Liver (tissue), 3 donors: ENCODE results near the gene HIPK3.

Experiments
- ATF3 ChIP-seq: IDR thresholded peaks from 2 replicates; pipeline ENCODE4 v1.6.1; 2016; ENCODE audit warnings: antibody characterized with exemption
- CTCF ChIP-seq: fragments of 150-350 bp; IDR thresholded peaks from 2 replicates; pipeline ENCODE4 v1.5.1; 2017; ENCODE audit warnings: improper control_type of control experiment, low read depth, low read length; ENCODE audit not compliant: missing input control
- EGR1 ChIP-seq, 2 donors: IDR thresholded peaks; 2 replicates each; pipeline ENCODE4 v1.6.1; 2016 to 2018; ENCODE audit warnings: antibody characterized with exemption in 2 of 2, low read depth in 2 of 2
- RAD21 ChIP-seq, 2 donors: IDR thresholded peaks; 2 replicates each; pipeline ENCODE4 v1.6.1; 2016; ENCODE audit warnings: antibody characterized with exemption in 2 of 2, mild to moderate bottlenecking in 2 of 2
- SP1 ChIP-seq: IDR thresholded peaks from 2 replicates; pipeline ENCODE4 v1.6.1; 2018; ENCODE audit warnings: antibody characterized with exemption, mild to moderate bottlenecking
- TAF1 ChIP-seq: conservative IDR thresholded peaks from 2 replicates; pipeline ENCODE4 v1.6.1; 2016; ENCODE audit warnings: antibody characterized with exemption, mild to moderate bottlenecking
- ZBTB33 ChIP-seq: IDR thresholded peaks from 2 replicates; pipeline ENCODE4 v1.6.1; 2016; ENCODE audit warnings: antibody characterized with exemption
- TF ChIP-seq, protein P1 (sequence below): IDR thresholded peaks from 2 replicates; pipeline ENCODE4 v1.6.1; 2016; ENCODE audit warnings: antibody characterized with exemption
- TF ChIP-seq, protein P2 (sequence below): IDR thresholded peaks from 2 replicates; pipeline ENCODE4 v1.6.1; 2016; ENCODE audit warnings: antibody characterized with exemption, mild to moderate bottlenecking
- donor health status: healthy.
- donor health status: healthy.

DNA sequence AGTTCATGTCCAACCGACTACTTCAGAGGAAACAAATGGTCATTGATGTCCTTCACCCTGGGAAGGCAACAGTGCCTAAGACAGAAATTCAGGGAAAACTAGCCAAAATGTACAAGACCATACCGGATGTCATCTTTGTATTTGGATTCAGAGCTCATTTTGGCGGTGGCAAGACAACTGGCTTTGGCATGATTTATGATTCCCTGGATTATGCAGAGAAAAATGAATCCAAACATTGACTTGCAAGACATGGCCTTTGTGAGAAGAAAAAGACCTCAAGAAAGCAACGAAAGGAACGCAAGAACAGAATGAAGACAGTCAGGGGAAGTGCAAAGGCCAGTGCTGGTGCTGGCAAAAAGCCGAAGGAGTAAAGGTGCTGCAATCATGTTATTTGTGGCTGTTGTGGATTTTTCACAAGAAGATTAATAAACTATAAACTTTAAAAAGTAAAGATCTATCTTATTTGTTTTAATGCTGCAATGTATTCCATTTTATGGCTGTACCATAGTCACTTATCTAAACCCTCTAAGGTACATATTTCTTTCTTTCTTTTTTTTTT, 20.1 kb upstream of the HIPK3 start:
- no peak for TF ChIP-seq CTCF
- TF ChIP-seq, protein P1, sequence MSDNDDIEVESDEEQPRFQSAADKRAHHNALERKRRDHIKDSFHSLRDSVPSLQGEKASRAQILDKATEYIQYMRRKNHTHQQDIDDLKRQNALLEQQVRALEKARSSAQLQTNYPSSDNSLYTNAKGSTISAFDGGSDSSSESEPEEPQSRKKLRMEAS, result no peak
- TF ChIP-seq SP1, result no peak
- TF ChIP-seq, protein P2, sequence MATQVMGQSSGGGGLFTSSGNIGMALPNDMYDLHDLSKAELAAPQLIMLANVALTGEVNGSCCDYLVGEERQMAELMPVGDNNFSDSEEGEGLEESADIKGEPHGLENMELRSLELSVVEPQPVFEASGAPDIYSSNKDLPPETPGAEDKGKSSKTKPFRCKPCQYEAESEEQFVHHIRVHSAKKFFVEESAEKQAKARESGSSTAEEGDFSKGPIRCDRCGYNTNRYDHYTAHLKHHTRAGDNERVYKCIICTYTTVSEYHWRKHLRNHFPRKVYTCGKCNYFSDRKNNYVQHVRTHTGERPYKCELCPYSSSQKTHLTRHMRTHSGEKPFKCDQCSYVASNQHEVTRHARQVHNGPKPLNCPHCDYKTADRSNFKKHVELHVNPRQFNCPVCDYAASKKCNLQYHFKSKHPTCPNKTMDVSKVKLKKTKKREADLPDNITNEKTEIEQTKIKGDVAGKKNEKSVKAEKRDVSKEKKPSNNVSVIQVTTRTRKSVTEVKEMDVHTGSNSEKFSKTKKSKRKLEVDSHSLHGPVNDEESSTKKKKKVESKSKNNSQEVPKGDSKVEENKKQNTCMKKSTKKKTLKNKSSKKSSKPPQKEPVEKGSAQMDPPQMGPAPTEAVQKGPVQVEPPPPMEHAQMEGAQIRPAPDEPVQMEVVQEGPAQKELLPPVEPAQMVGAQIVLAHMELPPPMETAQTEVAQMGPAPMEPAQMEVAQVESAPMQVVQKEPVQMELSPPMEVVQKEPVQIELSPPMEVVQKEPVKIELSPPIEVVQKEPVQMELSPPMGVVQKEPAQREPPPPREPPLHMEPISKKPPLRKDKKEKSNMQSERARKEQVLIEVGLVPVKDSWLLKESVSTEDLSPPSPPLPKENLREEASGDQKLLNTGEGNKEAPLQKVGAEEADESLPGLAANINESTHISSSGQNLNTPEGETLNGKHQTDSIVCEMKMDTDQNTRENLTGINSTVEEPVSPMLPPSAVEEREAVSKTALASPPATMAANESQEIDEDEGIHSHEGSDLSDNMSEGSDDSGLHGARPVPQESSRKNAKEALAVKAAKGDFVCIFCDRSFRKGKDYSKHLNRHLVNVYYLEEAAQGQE, result no peak
- no peak for TF ChIP-seq EGR1 (IDR thresholded peaks at IDR 0.05; ENCODE audit: low read depth in 2 of 2)
- TF ChIP-seq ZBTB33, result no peak
- TF ChIP-seq TAF1, result no peak
- TF ChIP-seq RAD21 (IDR thresholded peaks at IDR 0.05), result no peak
- TF ChIP-seq ATF3, result no peak
